SKM-1 (cell line): Measurements from ENCODE around the gene BCAR3.
"Not testable (repeated sequence)": the region's sequence is repeated elsewhere in the genome, so short reads cannot be mapped to it uniquely, and the experiment has no call there.

Source experiments
- DNase-seq: peaks from one replicate; lab custom pipeline; 2025; ENCODE audit not compliant: unreplicated experiment; lab: John Stamatoyannopoulos, UW

Gene BCAR3

GRCh38 chr1:93690341-93690740, 8.7 kb upstream of the BCAR3 start:
- DNase-seq, result no peak

GRCh38 chr1:93689521-93690223, 8.0 kb upstream of the BCAR3 start:
- no peak for DNase-seq

GRCh38 chr1:93687542-93687941, 5.9 kb upstream of the BCAR3 start:
- DNase-seq, result no peak

GRCh38 chr1:93686504-93687250, 5.0 kb upstream of the BCAR3 start:
- DNase-seq, result no peak

GRCh38 chr1:93685918-93686317, 4.3 kb upstream of the BCAR3 start:
- DNase-seq, result no peak

- DNase-seq, result no peak
Measured at GRCh38 chr1:93683234-93683633, 1.6 kb upstream of the BCAR3 start.

- no peak for DNase-seq
Measured at GRCh38 chr1:93681989-93682412, 364 bp upstream of the BCAR3 start.

GRCh38 chr1:93680420-93681100, 1.1 kb downstream of the BCAR3 start:
- no peak for DNase-seq

- DNase-seq, result no peak
Measured at GRCh38 chr1:93680076-93680419, 1.6 kb downstream of the BCAR3 start.

- DNase-seq, result no peak
Measured at GRCh38 chr1:93679546-93679945, 2.1 kb downstream of the BCAR3 start.

- DNase-seq, result no peak
Measured at GRCh38 chr1:93678946-93679480, 2.6 kb downstream of the BCAR3 start.

GRCh38 chr1:93678491-93678890, 3.1 kb downstream of the BCAR3 start:
- DNase-seq, result no peak

GRCh38 chr1:93677729-93678128, 3.9 kb downstream of the BCAR3 start:
- DNase-seq, result no peak

- DNase-seq, result no peak
Measured at GRCh38 chr1:93676427-93676826, 5.2 kb downstream of the BCAR3 start.

GRCh38 chr1:93675931-93676330, 5.7 kb downstream of the BCAR3 start:
- DNase-seq, result no peak

GRCh38 chr1:93675271-93675670, 6.4 kb downstream of the BCAR3 start:
- DNase-seq, result no peak

GRCh38 chr1:93674071-93674470, 7.6 kb downstream of the BCAR3 start:
- not testable (repeated sequence) for DNase-seq

GRCh38 chr1:93673163-93673829, 8.3 kb downstream of the BCAR3 start:
- DNase-seq, result no peak

- DNase-seq, result no peak
Measured at GRCh38 chr1:93672477-93673162, 9.0 kb downstream of the BCAR3 start.

- DNase-seq, result no peak
Measured at GRCh38 chr1:93672069-93672468, 9.6 kb downstream of the BCAR3 start.
